Vagina (tissue), 2 donors: ENCODE measurements around the gene SQSTM1.

Experiments
- POLR2A ChIP-seq, 2 donors: fragments of 450-650 bp; IDR thresholded peaks; one replicate each; pipeline ENCODE4 v1.6.1; 2017; ENCODE audit warnings: antibody characterized with exemption in 2 of 2, mild to moderate bottlenecking in 2 of 2, moderate library complexity in 2 of 2
- POLR2AphosphoS5 ChIP-seq, 2 donors: sonication (generic); formaldehyde crosslinking; IDR thresholded peaks; one replicate each; pipeline ENCODE4 v1.9.0; 2017; ENCODE audit warnings: antibody characterized with exemption in 2 of 2, mild to moderate bottlenecking in 2 of 2, low read depth in 1 of 2; ENCODE audit not compliant: insufficient read depth in 1 of 2
- TF ChIP-seq, protein P1 (sequence below), 3 experiments: fragments of 450-650 bp in 2 of 3; fragments of 200-600 bp in 1 of 3; sonication (generic) in 1 of 3; IDR thresholded peaks; one replicate each; pipeline ENCODE4 v1.5.1; 2017 to 2019; ENCODE audit warnings: antibody characterized with exemption in 3 of 3, mild to moderate bottlenecking in 2 of 3, moderate library complexity in 2 of 3

DNA sequence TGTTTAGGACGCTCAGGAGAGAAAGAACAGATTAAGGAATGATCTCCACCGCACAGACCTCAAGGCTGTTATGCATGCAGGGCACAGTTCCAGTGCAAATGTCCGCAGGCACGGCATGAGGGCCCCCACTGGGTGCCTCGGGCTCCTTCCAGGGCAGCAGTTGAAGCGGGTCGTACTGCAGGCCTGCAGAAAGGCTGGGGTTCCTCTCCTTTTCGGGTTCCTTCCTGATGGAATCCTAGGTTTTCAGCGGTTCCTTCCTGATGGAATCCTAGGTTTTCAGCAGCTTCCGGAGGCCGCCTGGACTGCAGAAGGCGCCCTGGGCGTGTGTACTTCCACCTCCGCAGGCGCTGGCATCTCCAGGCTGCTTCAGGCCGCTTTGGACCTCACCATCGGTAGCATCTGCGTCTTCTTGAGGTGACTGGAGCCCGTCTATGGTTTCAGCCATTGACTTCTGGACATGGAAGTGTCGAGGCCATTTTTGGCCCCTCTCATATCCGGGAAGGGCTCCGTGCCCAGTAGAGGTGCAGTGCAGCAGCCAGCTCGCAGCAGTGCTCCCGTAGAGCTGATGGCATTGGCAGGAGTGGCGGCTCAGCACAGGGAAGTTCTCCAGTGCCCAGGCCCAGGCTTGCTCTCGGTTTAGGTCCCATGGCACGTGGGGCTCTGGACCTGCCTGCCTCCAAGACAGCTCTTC lies 8.4 kb upstream of the SQSTM1 start:
- TF ChIP-seq POLR2AphosphoS5 (IDR thresholded peaks at IDR 0.05; ENCODE audit: insufficient read depth in 1 of 2, low read depth in 1 of 2) (no peak), POLR2A (IDR thresholded peaks at IDR 0.05) (no peak)
- TF ChIP-seq, protein P1, sequence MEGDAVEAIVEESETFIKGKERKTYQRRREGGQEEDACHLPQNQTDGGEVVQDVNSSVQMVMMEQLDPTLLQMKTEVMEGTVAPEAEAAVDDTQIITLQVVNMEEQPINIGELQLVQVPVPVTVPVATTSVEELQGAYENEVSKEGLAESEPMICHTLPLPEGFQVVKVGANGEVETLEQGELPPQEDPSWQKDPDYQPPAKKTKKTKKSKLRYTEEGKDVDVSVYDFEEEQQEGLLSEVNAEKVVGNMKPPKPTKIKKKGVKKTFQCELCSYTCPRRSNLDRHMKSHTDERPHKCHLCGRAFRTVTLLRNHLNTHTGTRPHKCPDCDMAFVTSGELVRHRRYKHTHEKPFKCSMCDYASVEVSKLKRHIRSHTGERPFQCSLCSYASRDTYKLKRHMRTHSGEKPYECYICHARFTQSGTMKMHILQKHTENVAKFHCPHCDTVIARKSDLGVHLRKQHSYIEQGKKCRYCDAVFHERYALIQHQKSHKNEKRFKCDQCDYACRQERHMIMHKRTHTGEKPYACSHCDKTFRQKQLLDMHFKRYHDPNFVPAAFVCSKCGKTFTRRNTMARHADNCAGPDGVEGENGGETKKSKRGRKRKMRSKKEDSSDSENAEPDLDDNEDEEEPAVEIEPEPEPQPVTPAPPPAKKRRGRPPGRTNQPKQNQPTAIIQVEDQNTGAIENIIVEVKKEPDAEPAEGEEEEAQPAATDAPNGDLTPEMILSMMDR (IDR thresholded peaks at IDR 0.05): no peak
